Esophagus muscularis mucosa (tissue), 4 donors: ENCODE results near the gene BLM. TPM values are rescaled to one million over a fixed set of nuclear protein-coding genes. Genes with fewer than 3 reads are reported as not detected.

Experiments
- DNase-seq: peaks from one replicate; pipeline ENCODE4 v3.0.0-alpha.2; 2017; ENCODE audit errors: extremely low spot score
- H3K27ac ChIP-seq, 4 donors: fragments of 200-600 bp; sonication (generic); replicated peaks in 1 of 4; 1 replicate in 3 of 4; 2 replicates in 1 of 4; pipeline ENCODE4 v1.5.1; 2016 to 2019; ENCODE audit warnings: mild to moderate bottlenecking in 1 of 4
- H3K27me3 ChIP-seq, 4 donors: fragments of 200-600 bp; sonication (generic); one replicate each; pipeline versions ENCODE4 v1.5.1 to v1.6.0; 2016 to 2019
- H3K36me3 ChIP-seq, 4 donors: fragments of 200-600 bp; sonication (generic); one replicate each; pipeline ENCODE4 v1.5.1; 2016 to 2019
- H3K4me1 ChIP-seq, 4 donors: fragments of 200-600 bp; sonication (generic); one replicate each; pipeline ENCODE4 v1.5.1; 2016 to 2019
- H3K4me3 ChIP-seq, 4 donors: fragments of 200-600 bp; sonication (generic); 1 replicate in 2 of 4; 2 replicates in 2 of 4; pipeline ENCODE4 v1.5.1; 2016 to 2019; ENCODE audit warnings: mild to moderate bottlenecking in 4 of 4, moderate library complexity in 1 of 4
- H3K9me3 ChIP-seq, 4 donors: fragments of 200-600 bp; sonication (generic); 1 replicate in 3 of 4; 2 replicates in 1 of 4; pipeline ENCODE4 v1.5.1; 2016 to 2019
- EP300 ChIP-seq: sonication (generic); formaldehyde crosslinking; IDR thresholded peaks from one replicate; pipeline ENCODE4 v1.6.1; 2017; ENCODE audit warnings: antibody characterized with exemption
- POLR2A ChIP-seq: fragments of 450-650 bp; IDR thresholded peaks from one replicate; pipeline ENCODE4 v1.6.1; 2017; ENCODE audit warnings: antibody characterized with exemption, moderate library complexity, mild to moderate bottlenecking, low read depth
- POLR2AphosphoS5 ChIP-seq, 2 donors: sonication (generic); formaldehyde crosslinking; IDR thresholded peaks; one replicate each; pipeline ENCODE4 v1.6.1; 2017; ENCODE audit warnings: antibody characterized with exemption in 2 of 2
- WGBS: methylation state at CpG from one replicate; pipeline ENCODE4 v1.1.5; 2018; 5-methylcytosine and 5-hydroxymethylcytosine counted together
- intact Hi-C: fragments of 100-400 bp; cut with DNase I; formaldehyde crosslinking; loops from one replicate; pipeline ENCODE4 v1.15.1; 2023
- small RNA-seq, 3 donors: library from RNA; depleted of rRNA; stranded (forward); fragments of <200 nt; gene quantifications; one replicate each; pipeline ENCODE3, GENCODE V24; 2016
- total RNA-seq, 4 donors: library from RNA; depleted of rRNA; stranded (reverse); fragments of >200 nt; gene quantifications; one replicate each; pipeline versions ENCODE4 v1.1.0 to v1.2.1, GENCODE V29; 2016
- TF ChIP-seq, protein P1 (sequence below), 3 experiments: fragments of 200-600 bp in 2 of 3; fragments of 450-650 bp in 1 of 3; sonication (generic) in 2 of 3; IDR thresholded peaks; one replicate each; pipeline ENCODE4 v1.5.1; 2017 to 2019; ENCODE audit warnings: antibody characterized with exemption in 3 of 3, mild to moderate bottlenecking in 2 of 3, moderate library complexity in 1 of 3

Gene BLM
- total RNA-seq, 4 donors from 2014 or later = under 0.01 to 1.5 (median 0.73) TPM

DNA sequence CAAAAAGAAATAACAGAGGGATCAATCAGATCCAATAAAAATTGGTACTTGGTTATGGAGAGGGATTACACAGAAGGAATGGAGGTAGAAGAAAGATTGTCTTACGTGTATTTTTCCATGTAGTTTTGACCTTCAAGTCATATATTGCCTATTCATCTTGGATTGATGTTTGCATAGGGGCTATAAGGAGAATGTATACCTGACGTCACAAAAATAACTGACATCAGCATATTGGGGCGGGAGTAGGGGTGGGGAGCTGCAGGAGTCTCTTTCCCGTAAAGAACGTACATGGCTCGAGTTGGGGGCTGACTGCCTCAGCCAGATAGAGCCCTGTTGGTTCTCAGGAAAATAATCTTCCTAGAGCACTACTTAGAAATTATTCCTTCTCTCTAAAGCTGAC, 145.3 kb downstream of the BLM start:
- no peak for DNase-seq
- Histone ChIP-seq H3K4me3 (no peak overlapping the region), H3K4me1 (peaks cover 0 to 4% (median 0%) of the 10 kb centered on the region in 4 donors), H3K27me3 (peaks cover 0 to 5% (median 0%) of the 10 kb centered on the region in 4 donors), H3K27ac (no peak overlapping the region), H3K9me3 (no peaks in the 10 kb centered on the region), H3K36me3 (no peaks in the 10 kb centered on the region)
- no peak for TF ChIP-seq POLR2AphosphoS5 (IDR thresholded peaks at IDR 0.05)
- TF ChIP-seq EP300 = no peak
- 91% methylated on average over 6 of the region's 6 CpGs for WGBS
- intact Hi-C loops = no loop called here

DNA sequence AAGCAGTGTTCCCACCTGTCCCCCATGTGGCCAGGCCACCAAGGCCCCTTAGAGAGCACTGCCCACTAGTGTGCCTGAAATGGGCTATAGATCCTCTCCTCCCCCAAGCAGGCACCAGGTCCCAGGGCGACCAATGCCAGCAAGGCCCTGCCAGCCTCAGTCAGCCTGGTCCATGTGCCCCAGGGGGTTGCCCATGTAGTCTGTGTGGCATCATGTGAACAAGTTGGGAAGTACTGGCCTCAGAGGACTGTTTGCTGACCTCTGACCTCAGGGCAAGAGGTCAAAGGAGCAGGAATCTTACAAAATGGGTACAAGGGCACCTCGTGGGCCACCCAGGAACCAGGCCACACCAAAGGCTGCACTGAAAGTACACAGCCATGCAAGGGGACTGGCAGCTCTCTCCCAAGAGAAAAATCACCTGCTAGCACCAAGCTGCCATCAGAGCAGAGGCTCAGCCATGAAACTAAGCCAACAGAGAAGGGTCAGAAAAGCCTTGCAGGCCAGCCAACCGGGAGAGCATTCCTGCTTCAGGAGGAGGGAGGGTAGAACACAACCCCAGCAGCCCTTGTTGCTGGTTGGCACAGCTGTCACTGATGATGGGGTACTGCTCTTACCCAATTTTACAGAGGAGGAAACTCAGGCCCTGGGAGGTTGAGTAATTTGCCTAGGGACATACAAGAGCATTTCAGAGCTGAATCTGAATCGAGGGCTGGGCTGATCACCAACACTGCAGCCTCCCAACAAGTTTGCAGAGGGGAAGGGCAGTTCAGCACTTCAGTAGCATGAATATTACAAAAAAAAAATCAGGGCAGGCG, 146.0 kb downstream of the BLM start:
- peaks cover 0 to 8% (median under 1%) of the 10 kb centered on the region in 4 donors for H3K4me1 ChIP-seq
- H3K36me3 ChIP-seq = no peaks in the 10 kb centered on the region
- DNase-seq = no peak
- TF ChIP-seq POLR2AphosphoS5 (IDR thresholded peaks at IDR 0.05) = no peak
- intact Hi-C loops = no loop called here
- H3K9me3 ChIP-seq = no peaks in the 10 kb centered on the region
- 86% methylated on average over 5 of the region's 5 CpGs for WGBS
- no peak overlapping the region for H3K27ac ChIP-seq
- peaks cover 0 to 5% (median 0%) of the 10 kb centered on the region in 4 donors for H3K27me3 ChIP-seq
- H3K4me3 ChIP-seq = no peak overlapping the region

GRCh38 chr15:90863987-90864386, 146.8 kb downstream of the BLM start:
- Histone ChIP-seq H3K4me1 (peaks cover 3 to 14% (median 7%) of the 10 kb centered on the region in 4 donors), H3K36me3 (no peaks in the 10 kb centered on the region), H3K9me3 (no peaks in the 10 kb centered on the region), H3K4me3 (no peak overlapping the region), H3K27ac (no peak overlapping the region), H3K27me3 (peaks cover 0 to 5% (median 0%) of the 10 kb centered on the region in 4 donors)
- DNase-seq = no peak
- 95% methylated on average over 4 of the region's 4 CpGs for WGBS
- TF ChIP-seq EP300 (no peak), POLR2A (no peak), POLR2AphosphoS5 (IDR thresholded peaks at IDR 0.05) (no peak)
- TF ChIP-seq, protein P1, sequence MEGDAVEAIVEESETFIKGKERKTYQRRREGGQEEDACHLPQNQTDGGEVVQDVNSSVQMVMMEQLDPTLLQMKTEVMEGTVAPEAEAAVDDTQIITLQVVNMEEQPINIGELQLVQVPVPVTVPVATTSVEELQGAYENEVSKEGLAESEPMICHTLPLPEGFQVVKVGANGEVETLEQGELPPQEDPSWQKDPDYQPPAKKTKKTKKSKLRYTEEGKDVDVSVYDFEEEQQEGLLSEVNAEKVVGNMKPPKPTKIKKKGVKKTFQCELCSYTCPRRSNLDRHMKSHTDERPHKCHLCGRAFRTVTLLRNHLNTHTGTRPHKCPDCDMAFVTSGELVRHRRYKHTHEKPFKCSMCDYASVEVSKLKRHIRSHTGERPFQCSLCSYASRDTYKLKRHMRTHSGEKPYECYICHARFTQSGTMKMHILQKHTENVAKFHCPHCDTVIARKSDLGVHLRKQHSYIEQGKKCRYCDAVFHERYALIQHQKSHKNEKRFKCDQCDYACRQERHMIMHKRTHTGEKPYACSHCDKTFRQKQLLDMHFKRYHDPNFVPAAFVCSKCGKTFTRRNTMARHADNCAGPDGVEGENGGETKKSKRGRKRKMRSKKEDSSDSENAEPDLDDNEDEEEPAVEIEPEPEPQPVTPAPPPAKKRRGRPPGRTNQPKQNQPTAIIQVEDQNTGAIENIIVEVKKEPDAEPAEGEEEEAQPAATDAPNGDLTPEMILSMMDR (IDR thresholded peaks at IDR 0.05) = no peak
- intact Hi-C loops = no loop called here

DNA sequence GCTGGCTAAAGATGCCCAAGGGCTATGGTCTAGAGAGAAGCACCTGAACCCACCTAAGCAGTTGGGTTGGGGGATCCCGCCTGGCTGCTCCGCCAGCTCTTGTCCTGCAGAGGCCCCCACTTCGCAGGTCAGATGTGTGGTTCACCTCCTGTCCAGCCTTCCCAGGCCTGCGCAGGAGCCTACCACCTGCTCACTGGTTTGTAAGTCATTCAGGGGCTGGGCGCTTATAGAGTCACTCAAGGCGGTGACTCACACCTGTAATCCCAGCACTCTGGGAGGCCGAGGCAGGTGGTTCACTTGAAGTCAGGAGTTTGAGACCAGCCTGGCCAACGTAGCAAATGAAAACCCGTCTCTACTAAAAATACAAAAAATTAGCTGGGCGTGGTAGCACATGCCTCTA, 147.4 kb downstream of the BLM start:
- no peaks in the 10 kb centered on the region for H3K9me3 ChIP-seq
- H3K27me3 ChIP-seq = peaks cover 0 to 5% (median 0%) of the 10 kb centered on the region in 4 donors
- no peak overlapping the region for H3K27ac ChIP-seq
- peaks cover 8 to 19% (median 12%) of the 10 kb centered on the region in 4 donors for H3K4me1 ChIP-seq
- 92% methylated on average over 10 of the region's 10 CpGs for WGBS
- no peak for DNase-seq
- H3K4me3 ChIP-seq = no peak overlapping the region
- H3K36me3 ChIP-seq = no peaks in the 10 kb centered on the region
- TF ChIP-seq POLR2AphosphoS5 (IDR thresholded peaks at IDR 0.05) (no peak), EP300 (no peak), POLR2A (no peak)
- TF ChIP-seq, protein P1 (IDR thresholded peaks at IDR 0.05) = no peak
- intact Hi-C loops = no loop called here

GRCh38 chr15:90865702-90866101, 148.6 kb downstream of the BLM start:
- H3K4me3 ChIP-seq = no peak overlapping the region
- no peaks in the 10 kb centered on the region for H3K9me3 ChIP-seq
- no peak for TF ChIP-seq POLR2A
- no peak for TF ChIP-seq EP300
- no peak for TF ChIP-seq POLR2AphosphoS5 (IDR thresholded peaks at IDR 0.05)
- TF ChIP-seq, protein P1 (IDR thresholded peaks at IDR 0.05) = no peak
- intact Hi-C loops = no loop called here
- H3K27ac ChIP-seq = no peak overlapping the region
- H3K4me1 ChIP-seq = peaks cover 20 to 29% (median 24%) of the 10 kb centered on the region in 4 donors
- no peaks in the 10 kb centered on the region for H3K36me3 ChIP-seq
- no peak for DNase-seq
- peaks cover 0 to 5% (median 0%) of the 10 kb centered on the region in 4 donors for H3K27me3 ChIP-seq
- WGBS = 88% methylated on average over 4 of the region's 4 CpGs

Small RNAs within 50 kb of the gene (small RNA-seq; reads per million reads assigned to genes)
- gene RF00093 (0 reads per million in 3 donors), gene RN7SL363P (0 reads per million in 3 donors)

Other genes starting within 250 kb of the BLM start
- gene CRTC3, start 187.4 kb upstream of the BLM start, total RNA-seq = 10 to 100 TPM; 46.4 to 66.8 (median 59.8) TPM
- 10 to 100 TPM; 39.0 to 84.0 (median 80.3) TPM for gene FURIN, start 151.2 kb downstream of the BLM start, total RNA-seq
- 10 to 100 TPM; 26.1 to 41.9 (median 34.0) TPM for gene FES, start 167.2 kb downstream of the BLM start, total RNA-seq
- gene MAN2A2, start 186.0 kb downstream of the BLM start, total RNA-seq = 10 to 100 TPM; 27.0 to 80.9 (median 31.7) TPM
- 1 to 10 TPM; 5.1 to 7.9 (median 6.0) TPM for gene HDDC3, start 215.2 kb downstream of the BLM start, total RNA-seq
- 100 to 1,000 TPM in 1 of 4 donors, 10 to 100 TPM in 3; 88.6 to 113 (median 93.2) TPM for gene UNC45A, start 217.9 kb downstream of the BLM start, total RNA-seq
- 10 to 100 TPM in 1 of 4 donors, 1 to 10 TPM in 3; 5.3 to 12.7 (median 9.2) TPM for gene RCCD1, start 237.5 kb downstream of the BLM start, total RNA-seq